22Rv1 (cell line): ENCODE data around the gene RAB14.

Experiments
- H3K27ac ChIP-seq: fragments of 450-650 bp; 2 replicates; pipeline ENCODE4 v1.5.1; 2017
- ZFX ChIP-seq: fragments of 450-650 bp; IDR thresholded peaks from 2 replicates; pipeline ENCODE4 v1.6.1; 2017; ENCODE audit warnings: antibody characterized with exemption, borderline replicate concordance
- TF ChIP-seq, protein P1 (sequence below): fragments of 450-650 bp; IDR thresholded peaks from 2 replicates; pipeline ENCODE4 v1.5.1; 2017; ENCODE audit warnings: mild to moderate bottlenecking

The RAB14 gene

DNA sequence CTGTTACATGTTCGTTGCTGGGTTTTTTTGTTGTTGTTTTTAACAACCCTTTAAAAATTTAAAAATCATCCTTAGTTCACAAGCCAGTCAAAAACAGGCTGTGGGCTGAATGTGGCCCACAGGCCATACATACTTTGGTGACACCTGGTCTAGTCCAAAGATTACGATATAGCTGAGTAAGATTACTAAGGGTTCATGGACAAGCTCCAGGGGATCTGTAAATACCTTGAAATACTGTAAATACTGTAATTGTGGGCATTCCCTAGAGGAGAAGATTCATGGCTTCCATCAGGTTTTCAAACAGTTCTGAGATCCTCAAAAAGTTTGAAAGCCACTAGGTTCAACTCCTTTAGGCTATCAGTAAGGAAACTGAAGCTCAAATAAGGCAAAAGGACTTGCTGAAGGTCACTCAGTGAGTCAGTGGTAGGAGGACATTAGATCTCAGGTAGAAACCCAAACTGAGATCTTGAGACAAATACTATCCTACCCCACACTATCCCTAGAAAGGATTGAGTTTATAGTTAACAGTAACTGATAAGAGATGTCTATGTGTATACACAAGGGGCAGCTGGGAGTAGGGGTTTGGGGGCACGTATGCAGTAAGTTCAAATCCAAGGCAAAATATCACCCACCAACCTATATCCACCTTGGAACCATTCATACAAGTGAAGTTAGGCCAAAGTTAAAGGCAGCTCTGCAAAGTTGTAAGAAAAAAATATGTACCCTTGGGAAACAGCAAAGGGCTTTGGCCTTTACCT is 17.8 kb downstream of the RAB14 start:
- no peak for TF ChIP-seq ZFX
- TF ChIP-seq, protein P1, sequence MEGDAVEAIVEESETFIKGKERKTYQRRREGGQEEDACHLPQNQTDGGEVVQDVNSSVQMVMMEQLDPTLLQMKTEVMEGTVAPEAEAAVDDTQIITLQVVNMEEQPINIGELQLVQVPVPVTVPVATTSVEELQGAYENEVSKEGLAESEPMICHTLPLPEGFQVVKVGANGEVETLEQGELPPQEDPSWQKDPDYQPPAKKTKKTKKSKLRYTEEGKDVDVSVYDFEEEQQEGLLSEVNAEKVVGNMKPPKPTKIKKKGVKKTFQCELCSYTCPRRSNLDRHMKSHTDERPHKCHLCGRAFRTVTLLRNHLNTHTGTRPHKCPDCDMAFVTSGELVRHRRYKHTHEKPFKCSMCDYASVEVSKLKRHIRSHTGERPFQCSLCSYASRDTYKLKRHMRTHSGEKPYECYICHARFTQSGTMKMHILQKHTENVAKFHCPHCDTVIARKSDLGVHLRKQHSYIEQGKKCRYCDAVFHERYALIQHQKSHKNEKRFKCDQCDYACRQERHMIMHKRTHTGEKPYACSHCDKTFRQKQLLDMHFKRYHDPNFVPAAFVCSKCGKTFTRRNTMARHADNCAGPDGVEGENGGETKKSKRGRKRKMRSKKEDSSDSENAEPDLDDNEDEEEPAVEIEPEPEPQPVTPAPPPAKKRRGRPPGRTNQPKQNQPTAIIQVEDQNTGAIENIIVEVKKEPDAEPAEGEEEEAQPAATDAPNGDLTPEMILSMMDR: no peak
- 0 out of 2 replicates have a peak overlapping the region, but pooled peaks have one; percentile 1 for H3K27ac ChIP-seq

DNA sequence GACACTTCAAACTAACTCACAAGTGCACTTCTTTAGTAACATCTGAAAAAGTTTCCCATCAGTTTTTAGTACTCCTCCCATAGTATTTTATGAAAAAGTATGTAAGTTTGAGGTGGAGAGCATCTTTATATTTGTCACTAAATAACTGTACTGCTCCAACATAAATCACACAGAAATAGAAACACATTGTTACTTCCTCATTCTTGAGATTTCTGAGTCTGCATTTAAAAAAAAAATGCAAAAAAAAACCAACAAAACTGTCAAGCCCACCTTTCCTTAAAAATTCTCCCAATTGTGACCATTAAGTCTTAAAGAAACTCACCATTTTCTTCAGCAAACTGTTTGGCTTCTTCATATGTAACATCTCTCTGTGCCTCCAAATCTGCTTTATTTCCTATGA is 18.7 kb downstream of the RAB14 start:
- no peak overlapping the region for H3K27ac ChIP-seq
- TF ChIP-seq, protein P1: no peak
- no peak for TF ChIP-seq ZFX

DNA sequence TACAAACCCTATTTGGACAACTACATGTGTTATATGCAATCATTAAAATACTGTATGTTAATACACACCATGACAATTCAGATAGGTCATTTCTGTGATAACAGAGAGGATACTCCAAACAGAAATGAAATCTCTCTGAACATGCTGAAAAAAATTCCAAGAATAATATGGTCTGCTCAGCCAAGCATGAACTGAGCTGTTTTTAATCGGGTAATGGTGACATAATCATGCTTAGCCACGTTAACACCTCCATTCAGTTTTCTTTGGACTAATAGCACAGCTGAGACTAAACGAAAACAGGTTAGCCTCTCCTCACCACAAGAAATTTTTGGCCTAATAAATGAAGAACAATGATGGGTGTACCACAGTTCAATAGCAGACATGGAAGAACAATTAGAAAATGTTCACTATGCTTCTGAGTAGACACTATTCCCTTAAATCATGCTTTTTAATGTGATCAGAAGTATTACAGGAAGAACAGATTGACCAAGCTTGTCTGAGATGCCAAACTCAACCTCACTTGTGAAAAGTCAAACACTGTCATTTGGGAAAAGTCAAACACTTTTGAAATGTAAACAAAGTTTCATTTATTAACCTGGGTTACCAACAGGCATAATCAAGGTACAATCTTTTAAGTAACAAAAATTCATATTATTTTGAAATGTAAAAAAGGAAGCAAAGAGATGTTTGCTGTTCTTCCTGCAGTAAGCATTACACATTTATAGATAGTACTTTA is 19.4 kb downstream of the RAB14 start:
- H3K27ac ChIP-seq: no peak overlapping the region
- TF ChIP-seq, protein P1: no peak
- no peak for TF ChIP-seq ZFX

DNA sequence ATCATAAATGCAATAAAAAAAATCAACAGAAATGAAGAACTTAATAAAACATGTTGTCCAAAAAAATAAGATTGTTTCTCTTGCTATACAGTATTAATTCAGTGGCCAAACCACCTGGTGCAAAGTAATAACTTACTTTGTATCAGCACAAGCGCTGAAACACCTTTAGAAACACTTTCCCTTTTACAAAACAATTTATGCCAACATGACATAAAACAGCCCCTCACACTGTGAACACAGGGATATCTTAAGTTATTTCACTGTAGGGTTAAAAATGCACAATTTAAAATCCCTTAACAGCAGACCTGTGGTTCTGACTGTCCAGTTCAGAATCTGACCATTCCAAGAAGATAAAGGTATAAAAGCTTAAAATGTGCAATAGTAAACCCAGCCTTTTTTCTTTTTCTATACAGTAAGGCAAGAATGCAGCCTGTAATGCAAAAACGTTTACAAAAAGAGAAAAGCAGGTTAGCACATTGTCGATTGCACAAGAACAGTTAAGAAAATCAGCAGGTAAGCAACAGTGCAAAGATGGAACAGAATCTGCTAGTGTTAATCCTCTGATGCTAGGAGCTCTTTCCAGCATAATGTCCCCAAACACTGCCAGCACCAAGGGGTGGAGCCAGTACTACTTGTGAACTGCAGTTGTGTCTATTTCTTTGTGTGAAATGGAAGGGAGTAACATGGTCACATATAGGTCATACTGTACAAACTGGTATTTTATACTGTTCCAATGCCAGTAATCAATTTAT is 21.6 kb downstream of the RAB14 start:
- peak overlapping the region; percentile 8; the same call in 1 of the 2 replicates for H3K27ac ChIP-seq
- TF ChIP-seq, protein P1: no peak
- TF ChIP-seq ZFX: no peak

DNA sequence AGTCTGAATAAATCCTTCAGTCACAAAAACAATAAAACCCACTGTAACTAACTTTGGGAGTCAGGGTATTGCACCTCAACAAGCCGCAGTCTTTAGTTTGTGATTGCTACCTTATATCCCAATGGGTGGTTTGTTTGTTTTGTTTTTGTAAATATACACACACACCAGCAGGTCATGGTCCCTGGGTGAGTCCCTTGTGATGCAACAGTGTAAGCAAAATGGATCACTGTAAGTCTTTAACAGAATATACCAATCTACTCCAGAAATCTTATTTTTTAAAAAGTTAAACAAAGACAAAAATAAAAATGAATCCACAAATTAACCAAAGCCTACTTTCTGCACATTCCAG is 22.3 kb downstream of the RAB14 start:
- peak overlapping the region; percentile 8; the same call in 1 of the 2 replicates for H3K27ac ChIP-seq

DNA sequence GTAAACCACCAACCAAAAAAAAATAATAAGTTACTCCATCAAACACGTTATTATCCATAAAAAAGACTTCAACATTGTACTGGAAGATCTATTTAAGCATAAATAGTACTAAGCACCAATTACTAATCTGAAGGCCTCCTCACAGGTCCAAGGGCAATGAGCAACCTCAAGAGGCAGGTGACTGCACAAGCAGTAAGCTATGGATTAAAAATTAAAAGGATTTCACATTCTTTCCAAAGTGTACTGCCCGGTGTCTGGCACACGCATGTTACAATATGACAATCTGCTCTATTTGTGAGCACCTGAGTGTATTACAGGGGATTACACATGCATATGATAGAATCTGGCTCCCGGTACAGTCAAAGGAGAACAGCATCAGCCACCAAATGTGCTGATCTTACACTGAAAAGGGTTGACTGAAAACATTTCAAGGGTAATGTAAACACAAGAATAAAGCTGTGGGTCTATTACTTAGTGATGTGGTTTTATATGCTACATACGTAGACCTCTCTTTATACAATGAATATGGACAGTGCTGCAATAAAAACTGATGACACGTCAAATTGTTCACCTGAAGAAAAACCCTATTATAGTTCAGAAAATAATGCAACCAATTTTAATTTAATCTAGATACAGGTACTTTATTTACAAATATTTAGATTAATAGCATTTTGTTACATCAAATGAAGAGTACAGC is 22.8 kb downstream of the RAB14 start:
- H3K27ac ChIP-seq: peak overlapping the region; percentile 8; the same call in 1 of the 2 replicates
- no peak for TF ChIP-seq ZFX
- TF ChIP-seq, protein P1: no peak

DNA sequence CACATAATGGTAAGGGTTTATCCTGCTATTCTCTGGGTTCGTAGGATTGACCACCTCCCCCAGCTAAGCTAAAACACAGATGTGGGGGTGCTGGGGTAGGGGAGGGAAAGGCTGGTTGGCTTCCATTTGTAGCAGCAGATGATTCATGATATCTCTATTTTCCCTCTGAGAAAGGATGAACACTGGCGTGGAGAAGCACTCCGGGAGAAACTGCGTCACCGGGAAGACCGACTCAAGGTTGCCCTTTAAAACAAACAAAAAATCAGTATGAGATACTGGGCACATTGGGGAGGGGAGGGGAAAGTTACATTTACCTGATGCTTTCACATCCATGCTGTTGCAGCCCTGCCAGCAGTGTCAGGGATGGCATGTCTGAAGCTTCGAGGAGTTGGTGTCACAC is 28.2 kb downstream of the RAB14 start:
- H3K27ac ChIP-seq: no peak overlapping the region
- no peak for TF ChIP-seq ZFX
- TF ChIP-seq, protein P1: no peak
